H9 (cell line): Measurements from ENCODE around the gene ZMAT3. TPM values are rescaled to one million over a fixed set of nuclear protein-coding genes. Genes with fewer than 3 reads are reported as not detected.

Experiments used
- DNase-seq: peaks from one replicate; pipeline ENCODE4 v3.0.0-alpha.2; 2017
- H2AFZ ChIP-seq: one replicate; pipeline ENCODE4 v1.6.1; 2013; ENCODE audit warnings: mild to moderate bottlenecking, low read length, control low read depth, moderate library complexity
- H2AK5ac ChIP-seq: 2 replicates; pipeline ENCODE4 v1.6.1; 2013; ENCODE audit warnings: low read length, control low read depth, mixed read lengths; ENCODE audit not compliant: insufficient read length
- H2BK120ac ChIP-seq: one replicate; pipeline ENCODE4 v1.6.1; 2013; ENCODE audit warnings: low read depth, mild to moderate bottlenecking, low read length, control low read depth, inconsistent platforms; ENCODE audit not compliant: poor library complexity, severe bottlenecking
- H2BK12ac ChIP-seq: 2 replicates; pipeline ENCODE4 v1.6.1; 2013; ENCODE audit warnings: low read length, control low read depth, mixed read lengths, low read depth; ENCODE audit not compliant: insufficient read length
- H2BK15ac ChIP-seq: 2 replicates; pipeline ENCODE4 v1.6.1; 2013; ENCODE audit warnings: low read depth, low read length, control low read depth
- H2BK20ac ChIP-seq: one replicate; pipeline ENCODE4 v1.6.1; 2013; ENCODE audit warnings: low read depth, mild to moderate bottlenecking, low read length, control low read depth, inconsistent platforms; ENCODE audit not compliant: poor library complexity, severe bottlenecking
- H2BK5ac ChIP-seq: 2 replicates; pipeline ENCODE4 v1.6.1; 2013; ENCODE audit warnings: low read length, control low read depth, mixed read lengths; ENCODE audit not compliant: insufficient read length
- H3K14ac ChIP-seq: 2 replicates; pipeline ENCODE4 v1.6.1; 2013; ENCODE audit warnings: low read length, control low read depth; ENCODE audit not compliant: insufficient read depth
- H3K18ac ChIP-seq: 2 replicates; pipeline ENCODE4 v1.6.1; 2013; ENCODE audit warnings: low read depth, mild to moderate bottlenecking, mixed read lengths, low read length, control low read depth; ENCODE audit not compliant: insufficient read length
- H3K23ac ChIP-seq: 2 replicates; pipeline ENCODE4 v1.6.1; 2013; ENCODE audit warnings: low read length, control low read depth, mixed read lengths, low read depth; ENCODE audit not compliant: insufficient read length
- H3K23me2 ChIP-seq: 2 replicates; pipeline ENCODE4 v1.6.1; 2013; ENCODE audit warnings: low read depth, mild to moderate bottlenecking, mixed read lengths, low read length, control low read depth; ENCODE audit not compliant: insufficient read length, poor library complexity, severe bottlenecking
- H3K27ac ChIP-seq: 2 replicates; pipeline ENCODE4 v1.5.1; 2013; ENCODE audit warnings: low read length, control low read depth, mixed read lengths, low read depth; ENCODE audit not compliant: insufficient read length
- H3K27me3 ChIP-seq: 2 replicates; pipeline ENCODE4 v1.6.1; 2013; ENCODE audit warnings: low read length, control low read depth, inconsistent platforms; ENCODE audit not compliant: insufficient read depth
- H3K4ac ChIP-seq: 2 replicates; pipeline ENCODE4 v1.6.1; 2013; ENCODE audit warnings: low read depth, mild to moderate bottlenecking, control low read depth, inconsistent platforms, low read length, moderate library complexity
- H3K4me1 ChIP-seq: 2 replicates; pipeline ENCODE4 v1.6.1; 2013; ENCODE audit warnings: low read length, control low read depth, inconsistent platforms; ENCODE audit not compliant: insufficient read depth
- H3K4me2 ChIP-seq: 2 replicates; pipeline ENCODE4 v1.6.1; 2013; ENCODE audit warnings: low read length, control low read depth, mixed read lengths; ENCODE audit not compliant: insufficient read length, insufficient read depth
- H3K56ac ChIP-seq: 2 replicates; pipeline ENCODE4 v1.6.1; 2013; ENCODE audit warnings: low read depth, mild to moderate bottlenecking, mixed read lengths, low read length, control low read depth; ENCODE audit not compliant: insufficient read length
- H3K79me1 ChIP-seq: 2 replicates; pipeline ENCODE4 v1.6.1; 2013; ENCODE audit warnings: low read depth, mild to moderate bottlenecking, moderate library complexity, low read length, control low read depth, inconsistent platforms; ENCODE audit not compliant: insufficient read depth, poor library complexity, severe bottlenecking
- H3K79me2 ChIP-seq: 2 replicates; pipeline ENCODE4 v1.6.1; 2013; ENCODE audit warnings: low read length, control low read depth, inconsistent platforms; ENCODE audit not compliant: insufficient read depth
- H3K9ac ChIP-seq: 2 replicates; pipeline ENCODE4 v1.6.1; 2013; ENCODE audit warnings: low read length, control low read depth, mixed read lengths; ENCODE audit not compliant: insufficient read length; ENCODE audit errors: extremely low read depth
- H3K9me3 ChIP-seq: one replicate; pipeline ENCODE4 v1.6.1; 2013; ENCODE audit warnings: low read depth, low read length, inconsistent platforms; ENCODE audit not compliant: control insufficient read depth
- H3T11ph ChIP-seq: one replicate; pipeline ENCODE4 v1.6.1; 2013; ENCODE audit warnings: mild to moderate bottlenecking, low read length, control low read depth, inconsistent platforms
- H4K20me1 ChIP-seq: one replicate; pipeline ENCODE4 v1.6.1; 2013; ENCODE audit not compliant: control insufficient read depth, insufficient read length, insufficient read depth
- H4K5ac ChIP-seq: 2 replicates; pipeline ENCODE4 v1.6.1; 2013; ENCODE audit warnings: low read depth, mild to moderate bottlenecking, mixed read lengths, low read length, control low read depth; ENCODE audit not compliant: insufficient read length
- H4K8ac ChIP-seq: replicated peaks from 2 replicates; pipeline ENCODE4 v1.6.1; 2013; ENCODE audit warnings: low read length, control low read depth, mixed read lengths, low read depth; ENCODE audit not compliant: insufficient read length
- H4K91ac ChIP-seq: 2 replicates; pipeline ENCODE4 v1.6.1; 2013; ENCODE audit warnings: low read depth, mild to moderate bottlenecking, moderate library complexity, mixed read lengths, low read length, control low read depth; ENCODE audit not compliant: insufficient read length
- H3K27ac Mint-ChIP-seq, 3 experiments: 2 replicates in 2 of 3; 3 replicates in 1 of 3; pipeline ENCODE4 v1.8.0; 2020 to 2021; ENCODE audit warnings: mixed read lengths in 3 of 3, mild to moderate bottlenecking in 1 of 3, moderate library complexity in 1 of 3
- H3K27me3 Mint-ChIP-seq: 2 replicates; pipeline ENCODE4 v1.8.0; 2021; ENCODE audit warnings: low read depth, mild to moderate bottlenecking, moderate library complexity, mixed read lengths
- H3K36me3 Mint-ChIP-seq, 3 experiments: 2 replicates in 2 of 3; 3 replicates in 1 of 3; pipeline ENCODE4 v1.8.0; 2020 to 2021; ENCODE audit warnings: low read depth in 3 of 3, mixed read lengths in 3 of 3; ENCODE audit not compliant: insufficient read depth in 1 of 3
- H3K4me1 Mint-ChIP-seq, 2 experiments: 2 replicates each; pipeline ENCODE4 v1.8.0; 2020; ENCODE audit warnings: mixed read lengths in 2 of 2
- H3K4me3 Mint-ChIP-seq, 2 experiments: 2 replicates in 1 of 2; 3 replicates in 1 of 2; pipeline ENCODE4 v1.8.0; 2020 to 2021; ENCODE audit warnings: mild to moderate bottlenecking in 2 of 2, mixed read lengths in 2 of 2, moderate library complexity in 1 of 2
- H3K9me3 Mint-ChIP-seq, 2 experiments: 2 replicates in 1 of 2; 3 replicates in 1 of 2; pipeline ENCODE4 v1.8.0; 2020; ENCODE audit warnings: mild to moderate bottlenecking in 2 of 2, mixed read lengths in 2 of 2, moderate library complexity in 1 of 2
- WGBS: extraction: QIAGEN DNeasy Blood & Tissue Kit; methylation state at CpG from one replicate; pipeline ENCODE4 v1.1.7; 2013; ENCODE audit warnings: missing lambda C conversion rate, low lambda C conversion rate, mixed read lengths; ENCODE audit not compliant: insufficient read length; ENCODE audit errors: extremely low coverage; 5-methylcytosine and 5-hydroxymethylcytosine counted together
- total RNA-seq: library from RNA; stranded (reverse); gene quantifications from 2 replicates; pipeline ENCODE4 v1.2.1, GENCODE V29; 2021
- TF ChIP-seq, protein P1 (sequence below): fragments of 200-600 bp; sonication (generic); conservative IDR thresholded peaks from 3 replicates; pipeline ENCODE4 v1.8.0; 2021; ENCODE audit warnings: antibody characterized with exemption, mild to moderate bottlenecking

ZMAT3 gene
- total RNA-seq, 1 experiment from 2014 or later: 9.4 TPM

DNA sequence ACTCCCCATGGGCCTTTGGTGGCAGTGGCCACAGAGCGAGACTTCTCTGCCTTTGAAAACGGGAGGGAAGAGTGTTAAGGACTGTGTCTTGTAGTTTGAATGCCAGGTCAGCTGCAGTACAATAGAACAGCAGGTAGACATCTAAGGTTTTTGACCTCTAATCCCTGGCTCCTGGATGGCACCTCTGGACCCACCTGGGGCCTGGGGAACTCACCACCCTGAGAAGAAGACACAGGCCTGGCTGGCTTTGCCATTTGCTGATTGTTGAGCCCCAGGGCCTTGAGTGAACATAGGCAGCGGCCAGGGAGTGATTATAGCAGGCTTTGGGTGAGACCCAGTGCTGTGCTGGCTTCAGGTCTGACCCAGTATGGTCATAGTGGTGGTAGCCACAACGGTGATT, 66.4 kb downstream of the ZMAT3 start:
- H4K5ac ChIP-seq: no peak overlapping the region
- H2BK5ac ChIP-seq: no peak overlapping the region
- no peak overlapping the region for H3K27ac ChIP-seq
- H3K23ac ChIP-seq: no peak overlapping the region
- no peaks in the 10 kb centered on the region for H3K27me3 ChIP-seq
- no peak for DNase-seq
- no peak overlapping the region for H2AFZ ChIP-seq
- H3K4me3 Mint-ChIP-seq: no peak overlapping the region
- H3K23me2 ChIP-seq: no peaks in the 10 kb centered on the region
- H4K8ac ChIP-seq: no peak overlapping the region
- no peak overlapping the region for H3K4ac ChIP-seq
- no peaks in the 10 kb centered on the region; the same call in 1 of the 2 replicates for H3K4me1 ChIP-seq
- no peaks in the 10 kb centered on the region for H3K36me3 Mint-ChIP-seq
- H2AK5ac ChIP-seq: no peak overlapping the region
- no peaks in the 10 kb centered on the region for H3K9me3 ChIP-seq
- H2BK20ac ChIP-seq: no peak overlapping the region
- H3T11ph ChIP-seq: no peak overlapping the region
- H4K91ac ChIP-seq: no peak overlapping the region
- no peak overlapping the region for H3K14ac ChIP-seq
- H3K56ac ChIP-seq: no peak overlapping the region
- no peaks in the 10 kb centered on the region for H3K79me2 ChIP-seq
- H3K9ac ChIP-seq: no peak overlapping the region
- no peaks in the 10 kb centered on the region for H3K79me1 ChIP-seq
- H2BK12ac ChIP-seq: no peak overlapping the region
- peaks cover 0 to 2% of the 10 kb centered on the region in 2 experiments; a peak in 1 of 4 replicates for H3K4me1 Mint-ChIP-seq
- H3K4me2 ChIP-seq: no peak overlapping the region
- no peak overlapping the region for H2BK15ac ChIP-seq
- no peaks in the 10 kb centered on the region for H3K27me3 Mint-ChIP-seq
- no peak overlapping the region for H3K18ac ChIP-seq
- no CpG with 5 or more reads among the region's 4 CpGs for WGBS
- H3K9me3 Mint-ChIP-seq: peaks cover 6 to 7% of the 10 kb centered on the region in 2 experiments; a peak in 4 of 5 replicates
- no peak overlapping the region for H2BK120ac ChIP-seq
- TF ChIP-seq, protein P1, sequence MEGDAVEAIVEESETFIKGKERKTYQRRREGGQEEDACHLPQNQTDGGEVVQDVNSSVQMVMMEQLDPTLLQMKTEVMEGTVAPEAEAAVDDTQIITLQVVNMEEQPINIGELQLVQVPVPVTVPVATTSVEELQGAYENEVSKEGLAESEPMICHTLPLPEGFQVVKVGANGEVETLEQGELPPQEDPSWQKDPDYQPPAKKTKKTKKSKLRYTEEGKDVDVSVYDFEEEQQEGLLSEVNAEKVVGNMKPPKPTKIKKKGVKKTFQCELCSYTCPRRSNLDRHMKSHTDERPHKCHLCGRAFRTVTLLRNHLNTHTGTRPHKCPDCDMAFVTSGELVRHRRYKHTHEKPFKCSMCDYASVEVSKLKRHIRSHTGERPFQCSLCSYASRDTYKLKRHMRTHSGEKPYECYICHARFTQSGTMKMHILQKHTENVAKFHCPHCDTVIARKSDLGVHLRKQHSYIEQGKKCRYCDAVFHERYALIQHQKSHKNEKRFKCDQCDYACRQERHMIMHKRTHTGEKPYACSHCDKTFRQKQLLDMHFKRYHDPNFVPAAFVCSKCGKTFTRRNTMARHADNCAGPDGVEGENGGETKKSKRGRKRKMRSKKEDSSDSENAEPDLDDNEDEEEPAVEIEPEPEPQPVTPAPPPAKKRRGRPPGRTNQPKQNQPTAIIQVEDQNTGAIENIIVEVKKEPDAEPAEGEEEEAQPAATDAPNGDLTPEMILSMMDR: no peak
- no peak overlapping the region for H3K27ac Mint-ChIP-seq
- no peaks in the 10 kb centered on the region for H4K20me1 ChIP-seq
